H9 (cell line): ENCODE results near the gene FAM227A. TPM values are rescaled to one million over a fixed set of nuclear protein-coding genes. Genes with fewer than 3 reads are reported as not detected.

Source experiments
- DNase-seq: peaks from one replicate; pipeline ENCODE4 v3.0.0-alpha.2; 2017
- H2AFZ ChIP-seq: one replicate; pipeline ENCODE4 v1.6.1; 2013; ENCODE audit warnings: mild to moderate bottlenecking, low read length, control low read depth, moderate library complexity
- H2AK5ac ChIP-seq: 2 replicates; pipeline ENCODE4 v1.6.1; 2013; ENCODE audit warnings: low read length, control low read depth, mixed read lengths; ENCODE audit not compliant: insufficient read length
- H2BK120ac ChIP-seq: one replicate; pipeline ENCODE4 v1.6.1; 2013; ENCODE audit warnings: low read depth, mild to moderate bottlenecking, low read length, control low read depth, inconsistent platforms; ENCODE audit not compliant: poor library complexity, severe bottlenecking
- H2BK12ac ChIP-seq: 2 replicates; pipeline ENCODE4 v1.6.1; 2013; ENCODE audit warnings: low read length, control low read depth, mixed read lengths, low read depth; ENCODE audit not compliant: insufficient read length
- H2BK15ac ChIP-seq: 2 replicates; pipeline ENCODE4 v1.6.1; 2013; ENCODE audit warnings: low read depth, low read length, control low read depth
- H2BK20ac ChIP-seq: one replicate; pipeline ENCODE4 v1.6.1; 2013; ENCODE audit warnings: low read depth, mild to moderate bottlenecking, low read length, control low read depth, inconsistent platforms; ENCODE audit not compliant: poor library complexity, severe bottlenecking
- H2BK5ac ChIP-seq: 2 replicates; pipeline ENCODE4 v1.6.1; 2013; ENCODE audit warnings: low read length, control low read depth, mixed read lengths; ENCODE audit not compliant: insufficient read length
- H3K14ac ChIP-seq: 2 replicates; pipeline ENCODE4 v1.6.1; 2013; ENCODE audit warnings: low read length, control low read depth; ENCODE audit not compliant: insufficient read depth
- H3K18ac ChIP-seq: 2 replicates; pipeline ENCODE4 v1.6.1; 2013; ENCODE audit warnings: low read depth, mild to moderate bottlenecking, mixed read lengths, low read length, control low read depth; ENCODE audit not compliant: insufficient read length
- H3K23ac ChIP-seq: 2 replicates; pipeline ENCODE4 v1.6.1; 2013; ENCODE audit warnings: low read length, control low read depth, mixed read lengths, low read depth; ENCODE audit not compliant: insufficient read length
- H3K23me2 ChIP-seq: 2 replicates; pipeline ENCODE4 v1.6.1; 2013; ENCODE audit warnings: low read depth, mild to moderate bottlenecking, mixed read lengths, low read length, control low read depth; ENCODE audit not compliant: insufficient read length, poor library complexity, severe bottlenecking
- H3K27ac ChIP-seq: 2 replicates; pipeline ENCODE4 v1.5.1; 2013; ENCODE audit warnings: low read length, control low read depth, mixed read lengths, low read depth; ENCODE audit not compliant: insufficient read length
- H3K27me3 ChIP-seq: 2 replicates; pipeline ENCODE4 v1.6.1; 2013; ENCODE audit warnings: low read length, control low read depth, inconsistent platforms; ENCODE audit not compliant: insufficient read depth
- H3K4ac ChIP-seq: 2 replicates; pipeline ENCODE4 v1.6.1; 2013; ENCODE audit warnings: low read depth, mild to moderate bottlenecking, control low read depth, inconsistent platforms, low read length, moderate library complexity
- H3K4me1 ChIP-seq: 2 replicates; pipeline ENCODE4 v1.6.1; 2013; ENCODE audit warnings: low read length, control low read depth, inconsistent platforms; ENCODE audit not compliant: insufficient read depth
- H3K4me2 ChIP-seq: 2 replicates; pipeline ENCODE4 v1.6.1; 2013; ENCODE audit warnings: low read length, control low read depth, mixed read lengths; ENCODE audit not compliant: insufficient read length, insufficient read depth
- H3K56ac ChIP-seq: 2 replicates; pipeline ENCODE4 v1.6.1; 2013; ENCODE audit warnings: low read depth, mild to moderate bottlenecking, mixed read lengths, low read length, control low read depth; ENCODE audit not compliant: insufficient read length
- H3K79me1 ChIP-seq: 2 replicates; pipeline ENCODE4 v1.6.1; 2013; ENCODE audit warnings: low read depth, mild to moderate bottlenecking, moderate library complexity, low read length, control low read depth, inconsistent platforms; ENCODE audit not compliant: insufficient read depth, poor library complexity, severe bottlenecking
- H3K79me2 ChIP-seq: 2 replicates; pipeline ENCODE4 v1.6.1; 2013; ENCODE audit warnings: low read length, control low read depth, inconsistent platforms; ENCODE audit not compliant: insufficient read depth
- H3K9ac ChIP-seq: 2 replicates; pipeline ENCODE4 v1.6.1; 2013; ENCODE audit warnings: low read length, control low read depth, mixed read lengths; ENCODE audit not compliant: insufficient read length; ENCODE audit errors: extremely low read depth
- H3K9me3 ChIP-seq: one replicate; pipeline ENCODE4 v1.6.1; 2013; ENCODE audit warnings: low read depth, low read length, inconsistent platforms; ENCODE audit not compliant: control insufficient read depth
- H3T11ph ChIP-seq: one replicate; pipeline ENCODE4 v1.6.1; 2013; ENCODE audit warnings: mild to moderate bottlenecking, low read length, control low read depth, inconsistent platforms
- H4K20me1 ChIP-seq: one replicate; pipeline ENCODE4 v1.6.1; 2013; ENCODE audit not compliant: control insufficient read depth, insufficient read length, insufficient read depth
- H4K5ac ChIP-seq: 2 replicates; pipeline ENCODE4 v1.6.1; 2013; ENCODE audit warnings: low read depth, mild to moderate bottlenecking, mixed read lengths, low read length, control low read depth; ENCODE audit not compliant: insufficient read length
- H4K8ac ChIP-seq: replicated peaks from 2 replicates; pipeline ENCODE4 v1.6.1; 2013; ENCODE audit warnings: low read length, control low read depth, mixed read lengths, low read depth; ENCODE audit not compliant: insufficient read length
- H4K91ac ChIP-seq: 2 replicates; pipeline ENCODE4 v1.6.1; 2013; ENCODE audit warnings: low read depth, mild to moderate bottlenecking, moderate library complexity, mixed read lengths, low read length, control low read depth; ENCODE audit not compliant: insufficient read length
- H3K27ac Mint-ChIP-seq, 3 experiments: 2 replicates in 2 of 3; 3 replicates in 1 of 3; pipeline ENCODE4 v1.8.0; 2020 to 2021; ENCODE audit warnings: mixed read lengths in 3 of 3, mild to moderate bottlenecking in 1 of 3, moderate library complexity in 1 of 3
- H3K27me3 Mint-ChIP-seq: 2 replicates; pipeline ENCODE4 v1.8.0; 2021; ENCODE audit warnings: low read depth, mild to moderate bottlenecking, moderate library complexity, mixed read lengths
- H3K36me3 Mint-ChIP-seq, 3 experiments: 2 replicates in 2 of 3; 3 replicates in 1 of 3; pipeline ENCODE4 v1.8.0; 2020 to 2021; ENCODE audit warnings: low read depth in 3 of 3, mixed read lengths in 3 of 3; ENCODE audit not compliant: insufficient read depth in 1 of 3
- H3K4me1 Mint-ChIP-seq, 2 experiments: 2 replicates each; pipeline ENCODE4 v1.8.0; 2020; ENCODE audit warnings: mixed read lengths in 2 of 2
- H3K4me3 Mint-ChIP-seq, 2 experiments: 2 replicates in 1 of 2; 3 replicates in 1 of 2; pipeline ENCODE4 v1.8.0; 2020 to 2021; ENCODE audit warnings: mild to moderate bottlenecking in 2 of 2, mixed read lengths in 2 of 2, moderate library complexity in 1 of 2
- H3K9me3 Mint-ChIP-seq, 2 experiments: 2 replicates in 1 of 2; 3 replicates in 1 of 2; pipeline ENCODE4 v1.8.0; 2020; ENCODE audit warnings: mild to moderate bottlenecking in 2 of 2, mixed read lengths in 2 of 2, moderate library complexity in 1 of 2
- CTCF ChIP-seq: fragments of 200-600 bp; sonication (generic); conservative IDR thresholded peaks from 3 replicates; pipeline ENCODE4 v1.8.0; 2021; ENCODE audit warnings: antibody characterized with exemption, mild to moderate bottlenecking
- WGBS: extraction: QIAGEN DNeasy Blood & Tissue Kit; methylation state at CpG from one replicate; pipeline ENCODE4 v1.1.7; 2013; ENCODE audit warnings: missing lambda C conversion rate, low lambda C conversion rate, mixed read lengths; ENCODE audit not compliant: insufficient read length; ENCODE audit errors: extremely low coverage; 5-methylcytosine and 5-hydroxymethylcytosine counted together
- total RNA-seq: library from RNA; stranded (reverse); gene quantifications from 2 replicates; pipeline ENCODE4 v1.2.1, GENCODE V29; 2021

The FAM227A gene
- total RNA-seq, 1 experiment from 2014 or later, result 3.6 TPM

DNA sequence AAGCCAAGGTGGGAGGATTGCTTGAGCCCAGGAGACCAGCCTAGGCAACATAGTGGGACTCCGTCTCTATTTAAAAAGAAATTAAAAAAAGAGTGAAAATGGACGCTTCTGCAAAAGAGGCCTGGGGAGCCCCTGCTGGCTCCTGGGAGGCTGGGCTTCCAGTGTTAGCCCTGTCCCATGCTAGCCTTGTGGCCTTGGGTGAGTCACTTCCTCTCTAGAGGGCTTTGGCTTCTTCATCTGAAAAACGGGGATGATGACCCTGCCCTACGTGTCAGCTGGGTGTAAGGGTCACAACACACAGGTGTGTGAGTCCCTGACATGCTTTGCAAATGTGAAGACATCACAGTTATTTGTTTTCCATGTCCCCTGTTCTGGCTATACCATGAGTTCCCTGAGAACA is 32.8 kb downstream of the FAM227A start:
- H2AK5ac ChIP-seq, result no peak overlapping the region
- peaks cover 4 to 5% of the 10 kb centered on the region in 2 experiments; a peak in 3 of 5 replicates for H3K9me3 Mint-ChIP-seq
- peaks cover 16 to 23% (median 21%) of the 10 kb centered on the region in 3 experiments; a peak in 6 of 7 replicates for H3K36me3 Mint-ChIP-seq

More for the DNA sequence above, 32.8 kb downstream of the FAM227A start:
- Mint-ChIP-seq H3K27ac (no peak overlapping the region), H3K27me3 (no peaks in the 10 kb centered on the region), H3K4me1 (peaks cover 0 to 3% of the 10 kb centered on the region in 2 experiments; a peak in 1 of 4 replicates), H3K4me3 (no peak overlapping the region)
- H3K23me2 ChIP-seq, result no peaks in the 10 kb centered on the region
- H3K9me3 ChIP-seq, result peaks cover 3% of the 10 kb centered on the region
- no peak overlapping the region for H3K18ac ChIP-seq
- TF ChIP-seq CTCF, result no peak
- H3K56ac ChIP-seq, result no peak overlapping the region
- DNase-seq, result no peak
- no peaks in the 10 kb centered on the region for H4K20me1 ChIP-seq
- H3K9ac ChIP-seq, result no peak overlapping the region
- H3K4me2 ChIP-seq, result no peak overlapping the region
- H3K23ac ChIP-seq, result no peak overlapping the region
- H4K5ac ChIP-seq, result no peak overlapping the region
- no peak overlapping the region for H4K91ac ChIP-seq
- no peaks in the 10 kb centered on the region for H3K79me1 ChIP-seq
- H3K27ac ChIP-seq, result no peak overlapping the region
- no peaks in the 10 kb centered on the region for H3K79me2 ChIP-seq
- H3K27me3 ChIP-seq, result no peaks in the 10 kb centered on the region
- no peak overlapping the region for H2BK15ac ChIP-seq
- no peak overlapping the region for H3K4ac ChIP-seq
- H2BK5ac ChIP-seq, result no peak overlapping the region
- H2BK120ac ChIP-seq, result no peak overlapping the region
- H3T11ph ChIP-seq, result no peak overlapping the region
- WGBS, result no CpG with 5 or more reads among the region's 4 CpGs
- no peak overlapping the region for H2AFZ ChIP-seq
- no peak overlapping the region for H3K14ac ChIP-seq
- H2BK12ac ChIP-seq, result no peak overlapping the region
- H4K8ac ChIP-seq, result no peak overlapping the region
- H3K4me1 ChIP-seq, result no peaks in the 10 kb centered on the region
- no peak overlapping the region for H2BK20ac ChIP-seq
